ENCODE measurements around the gene MACO1. TPM values are rescaled to one million over a fixed set of nuclear protein-coding genes. Genes with fewer than 3 reads are reported as not detected.

The MACO1 gene
- total RNA-seq, 2 donors from 2014 or later, result 17.7 to 28.2 TPM

GRCh38 chr1:25524568-25525360 is 94.1 kb downstream of the MACO1 start:
- Histone ChIP-seq H3K27me3 (no peaks in the 10 kb centered on the region), H3K9me3 (no peaks in the 10 kb centered on the region), H3K4me3 (no peak overlapping the region), H3K9ac (ENCODE audit: low read depth in 2 of 2, low read length in 2 of 2) (no peak overlapping the region), H3K4me1 (no peaks in the 10 kb centered on the region), H3K27ac (no peak overlapping the region), H3K36me3 (no peaks in the 10 kb centered on the region)
- no peak for DNase-seq
- TF ChIP-seq, protein P1, sequence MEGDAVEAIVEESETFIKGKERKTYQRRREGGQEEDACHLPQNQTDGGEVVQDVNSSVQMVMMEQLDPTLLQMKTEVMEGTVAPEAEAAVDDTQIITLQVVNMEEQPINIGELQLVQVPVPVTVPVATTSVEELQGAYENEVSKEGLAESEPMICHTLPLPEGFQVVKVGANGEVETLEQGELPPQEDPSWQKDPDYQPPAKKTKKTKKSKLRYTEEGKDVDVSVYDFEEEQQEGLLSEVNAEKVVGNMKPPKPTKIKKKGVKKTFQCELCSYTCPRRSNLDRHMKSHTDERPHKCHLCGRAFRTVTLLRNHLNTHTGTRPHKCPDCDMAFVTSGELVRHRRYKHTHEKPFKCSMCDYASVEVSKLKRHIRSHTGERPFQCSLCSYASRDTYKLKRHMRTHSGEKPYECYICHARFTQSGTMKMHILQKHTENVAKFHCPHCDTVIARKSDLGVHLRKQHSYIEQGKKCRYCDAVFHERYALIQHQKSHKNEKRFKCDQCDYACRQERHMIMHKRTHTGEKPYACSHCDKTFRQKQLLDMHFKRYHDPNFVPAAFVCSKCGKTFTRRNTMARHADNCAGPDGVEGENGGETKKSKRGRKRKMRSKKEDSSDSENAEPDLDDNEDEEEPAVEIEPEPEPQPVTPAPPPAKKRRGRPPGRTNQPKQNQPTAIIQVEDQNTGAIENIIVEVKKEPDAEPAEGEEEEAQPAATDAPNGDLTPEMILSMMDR (IDR thresholded peaks at IDR 0.05), result no peak
- intact Hi-C loops (cut with DNase I), result loop anchor here (5.0 to 10.0 kb wide), 2 partner anchors 122 to 280 kb away; partner anchors contain the start of gene SELENON

DNA sequence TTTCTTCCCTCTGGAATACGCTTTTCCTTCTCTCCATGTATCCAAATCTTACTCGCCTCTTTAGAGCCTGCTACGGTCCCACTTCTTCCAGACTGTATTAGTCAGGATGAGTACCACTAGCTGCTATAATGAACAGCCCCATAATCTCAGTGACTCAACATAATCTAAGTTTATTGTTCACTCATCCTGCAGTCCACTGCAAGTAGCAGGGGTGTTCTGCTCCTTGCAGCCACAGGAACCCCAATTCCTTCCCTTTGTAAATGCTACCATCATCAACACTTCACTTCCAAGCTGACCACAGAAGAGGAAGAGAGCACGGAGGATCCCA is 94.6 kb downstream of the MACO1 start:
- Histone ChIP-seq H3K4me1 (no peaks in the 10 kb centered on the region), H3K27ac (no peak overlapping the region), H3K36me3 (no peaks in the 10 kb centered on the region), H3K4me3 (no peak overlapping the region), H3K27me3 (no peaks in the 10 kb centered on the region), H3K9me3 (no peaks in the 10 kb centered on the region), H3K9ac (ENCODE audit: low read depth in 2 of 2, low read length in 2 of 2) (no peak overlapping the region)
- DNase-seq, result no peak
- TF ChIP-seq, protein P1 (IDR thresholded peaks at IDR 0.05), result no peak
- intact Hi-C loops (cut with DNase I), result loop anchor here (10.0 kb wide), 1 partner anchor 279 kb away; the partner anchor contains the start of gene SELENON

- no peaks in the 10 kb centered on the region for H3K4me1 ChIP-seq
- intact Hi-C loops (cut with DNase I), result loop anchor here (10.0 kb wide), 1 partner anchor 278 kb away; the partner anchor contains the start of gene SELENON
- no peak overlapping the region for H3K4me3 ChIP-seq
- no peaks in the 10 kb centered on the region for H3K27me3 ChIP-seq
- H3K9ac ChIP-seq (ENCODE audit: low read depth in 2 of 2, low read length in 2 of 2), result no peak overlapping the region
- no peak overlapping the region for H3K27ac ChIP-seq
- DNase-seq, result no peak
- TF ChIP-seq, protein P1 (IDR thresholded peaks at IDR 0.05), result no peak
- H3K9me3 ChIP-seq, result no peaks in the 10 kb centered on the region
- no peaks in the 10 kb centered on the region for H3K36me3 ChIP-seq
These were observed 96.1 kb downstream of the MACO1 start for GRCh38 chr1:25526753-25527152.

DNA sequence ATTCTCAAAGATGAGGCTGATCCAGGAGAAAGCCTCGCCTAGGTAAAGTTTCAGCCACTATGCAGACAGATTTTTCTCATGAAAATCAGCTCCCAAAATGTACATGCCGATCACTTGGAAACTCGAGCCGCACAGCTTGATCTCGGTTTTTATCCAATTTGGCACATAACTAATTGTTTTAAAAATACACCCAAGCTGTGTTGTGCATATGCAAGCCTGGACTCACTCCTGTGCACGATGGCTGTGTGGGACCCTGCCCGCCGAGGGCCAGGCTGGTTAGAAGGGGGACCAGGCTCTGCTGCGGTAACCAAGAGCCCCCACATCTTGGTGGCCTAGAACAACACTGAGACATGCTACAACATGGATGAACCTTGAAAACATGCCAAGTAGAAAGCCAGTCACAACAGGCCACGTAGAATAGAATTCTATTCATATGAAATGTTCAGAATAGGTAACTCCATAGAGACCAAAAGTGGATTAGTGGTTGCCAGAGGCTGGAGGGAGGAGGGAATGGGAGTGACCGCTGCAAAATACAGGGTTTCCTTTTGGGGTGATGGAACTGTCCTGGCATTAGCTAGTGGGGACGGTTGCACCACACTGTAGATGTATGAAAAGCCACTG is 96.6 kb downstream of the MACO1 start:
- intact Hi-C loops (cut with DNase I), result loop anchor here (10.0 kb wide), 1 partner anchor 277 kb away; the partner anchor contains the start of gene SELENON
- H3K27ac ChIP-seq, result no peak overlapping the region
- H3K4me3 ChIP-seq, result no peak overlapping the region
- no peaks in the 10 kb centered on the region for H3K4me1 ChIP-seq
- no peak for DNase-seq
- no peaks in the 10 kb centered on the region for H3K36me3 ChIP-seq
- no peaks in the 10 kb centered on the region for H3K27me3 ChIP-seq
- no peaks in the 10 kb centered on the region for H3K9me3 ChIP-seq
- H3K9ac ChIP-seq (ENCODE audit: low read depth in 2 of 2, low read length in 2 of 2), result no peak overlapping the region
- TF ChIP-seq, protein P1 (IDR thresholded peaks at IDR 0.05), result no peak

GRCh38 chr1:25527946-25528595 is 97.4 kb downstream of the MACO1 start:
- Histone ChIP-seq H3K27ac (no peak overlapping the region), H3K4me1 (no peaks in the 10 kb centered on the region), H3K27me3 (no peaks in the 10 kb centered on the region), H3K9ac (ENCODE audit: low read depth in 2 of 2, low read length in 2 of 2) (no peak overlapping the region), H3K9me3 (no peaks in the 10 kb centered on the region), H3K4me3 (no peak overlapping the region), H3K36me3 (no peaks in the 10 kb centered on the region)
- DNase-seq, result no peak
- intact Hi-C loops (cut with DNase I), result loop anchor here (10.0 kb wide), 1 partner anchor 277 kb away; the partner anchor contains the start of gene SELENON
- TF ChIP-seq, protein P1 (IDR thresholded peaks at IDR 0.05), result no peak
